Bladder microvascular endothelial cell (primary cell): ENCODE measurements around the gene DNAJB7. TPM values are rescaled to one million over a fixed set of nuclear protein-coding genes. Genes with fewer than 3 reads are reported as not detected.

ENCODE experiments used
- total RNA-seq: library from RNA; depleted of rRNA; stranded (reverse); fragments of >200 nt; gene quantifications from 2 replicates; pipeline ENCODE4 v1.2.3, GENCODE V29; 2014

Gene DNAJB7
- not detected in 2 replicates for total RNA-seq

DNA sequence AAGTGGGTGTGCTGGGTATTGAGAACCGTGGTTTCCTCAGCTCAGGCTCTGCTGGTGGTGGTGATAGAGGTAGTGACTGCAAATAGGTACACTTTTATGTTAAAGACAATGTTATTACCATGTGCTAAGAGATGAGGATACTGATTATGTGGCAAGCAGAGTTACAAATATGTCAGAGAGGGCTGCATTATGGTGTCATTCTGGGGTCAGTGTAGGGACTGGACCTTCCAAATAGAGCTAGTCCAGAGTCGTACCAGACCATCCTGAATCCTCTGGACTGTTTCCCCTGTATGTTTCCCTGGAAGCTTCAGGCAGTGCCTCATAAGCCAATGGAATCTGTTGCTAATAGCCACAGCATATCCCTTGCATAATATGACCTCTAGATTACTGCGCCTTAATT is at the start of gene DNAJB7:
Gene DNAJB7 (minus strand): TSS at position 101 of the 400 bp plus-strand sequence. CDS start 119 bp downstream, outside the sequence.

DNA sequence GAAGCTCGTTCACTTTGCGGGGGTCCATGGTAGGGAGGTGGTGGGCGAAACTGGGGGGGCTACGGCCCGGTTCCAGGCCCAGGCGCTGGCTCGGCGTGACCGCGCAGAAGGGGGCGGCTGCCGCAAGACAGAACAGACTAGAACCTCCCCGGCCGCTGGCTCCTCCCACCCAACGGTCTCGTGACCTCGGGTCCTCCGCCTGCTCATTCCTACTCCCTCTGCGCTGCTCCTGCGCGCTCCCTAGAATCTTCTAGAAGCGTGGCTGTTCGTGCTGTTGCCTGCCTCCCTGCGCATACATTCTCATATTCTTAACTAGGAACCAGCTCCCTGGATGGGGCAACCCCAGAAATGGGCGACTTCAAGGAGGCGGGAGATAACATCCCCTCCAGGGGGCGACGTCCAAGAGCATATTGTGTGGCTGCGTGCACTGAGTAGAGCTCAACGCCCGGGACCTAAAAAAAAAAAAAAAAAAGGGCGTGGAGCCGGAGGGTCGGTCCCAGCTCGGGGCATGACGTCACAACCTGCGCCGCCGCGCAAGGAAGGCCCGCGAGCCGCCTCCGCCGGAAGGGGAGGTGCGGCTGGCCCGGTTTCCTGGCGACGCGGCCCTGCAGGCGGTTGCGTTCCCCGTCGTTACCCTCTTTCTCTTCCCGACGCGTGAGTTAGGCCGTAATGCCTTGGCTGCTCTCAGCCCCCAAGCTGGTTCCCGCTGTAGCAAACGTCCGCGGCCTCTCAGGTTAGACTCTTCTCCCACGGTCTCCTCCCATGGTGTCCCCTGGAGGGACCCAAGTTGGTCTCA is 5.2 kb downstream of the DNAJB7 start, which contains the start of the genes ST13 and XPNPEP3:
Gene ST13 (minus strand): TSS at position 127 of the 796 bp plus-strand sequence. CDS start 99 bp downstream, at position 28.
Gene XPNPEP3 (plus strand): TSS at position 636 of the 796 bp plus-strand sequence. CDS start 34 bp downstream, at position 670.

GRCh38 chr22:40818747-40819598 is 42.9 kb downstream of the DNAJB7 start, which contains the start of gene SLC25A17:
TSS of gene SLC25A17 (minus strand) at chr22:40819346. CDS start at chr22:40819248, 98 bp downstream.

Other genes with a start within 250 kb of the DNAJB7 start
- gene MRTFA, start 225.4 kb downstream of the DNAJB7 start, total RNA-seq: 12.1 and 38.3 TPM in 2 replicates
- under 0.01 and 0.13 TPM in 2 replicates for gene MCHR1, start 182.6 kb downstream of the DNAJB7 start, total RNA-seq
- gene SLC25A17, start 42.8 kb downstream of the DNAJB7 start, total RNA-seq: 9.9 and 22.3 TPM in 2 replicates
- 181 and 270 TPM in 2 replicates for gene ST13, start 5.5 kb downstream of the DNAJB7 start, total RNA-seq
- 4.9 and 10.1 TPM in 2 replicates for gene XPNPEP3, start 5.0 kb downstream of the DNAJB7 start, total RNA-seq
- gene RBX1, start 89.3 kb upstream of the DNAJB7 start, total RNA-seq: 54.8 and 77.9 TPM in 2 replicates
- gene EP300, start 230.5 kb upstream of the DNAJB7 start, total RNA-seq: 22.0 and 86.2 TPM in 2 replicates